SK-N-SH (cell line): ENCODE results near the gene P2RX4. TPM values are rescaled to one million over a fixed set of nuclear protein-coding genes. Genes with fewer than 3 reads are reported as not detected.

ENCODE experiments used
- CTCF ChIA-PET: fragments of 300-600, 350-600 bp; formaldehyde crosslinking; extraction: SDS; loops from one replicate; lab custom pipeline; 2021; lab: Yijun Ruan, JAX
- POLR2A ChIA-PET: fragments of 350-600 bp; sonication (Branson Sonifier 250); formaldehyde crosslinking; extraction: SDS; loops from one replicate; lab custom pipeline; 2020; ENCODE audit warnings: antibody characterized with exemption, inconsistent platforms; lab: Yijun Ruan, JAX
- DNase-seq: peaks from one replicate; pipeline ENCODE4 v3.0.0; 2012
- H2AFZ ChIP-seq: fragments of 200-600 bp; sonication (generic); 2 replicates; pipeline ENCODE4 v1.8.1; 2016; ENCODE audit warnings: antibody characterized with exemption, mild to moderate bottlenecking, low read depth
- H3F3A ChIP-seq: fragments of 200-600 bp; sonication (generic); replicated peaks from 2 replicates; pipeline ENCODE3; 2016; ENCODE audit warnings: antibody characterized with exemption, mild to moderate bottlenecking; ENCODE audit not compliant: insufficient read depth
- H3K27ac ChIP-seq, 2 experiments: fragments of 200-500 bp in 1 of 2; fragments of 200-600 bp in 1 of 2; sonication (Bioruptor generic) in 1 of 2; sonication (generic), shearing (Covaris generic) in 1 of 2; 2 replicates each; pipeline versions ENCODE4 v1.5.1 to v1.6.1; 2014 to 2016; ENCODE audit warnings: low read depth in 2 of 2, inconsistent platforms in 1 of 2, low read length in 1 of 2, mild to moderate bottlenecking in 1 of 2, mixed read lengths in 1 of 2
- H3K27me3 ChIP-seq: fragments of 200-600 bp; sonication (generic), shearing (Covaris generic); 2 replicates; pipeline ENCODE4 v1.6.1; 2016; ENCODE audit warnings: mixed run types; ENCODE audit not compliant: insufficient read depth
- H3K36me3 ChIP-seq, 2 experiments: fragments of 200-500 bp in 1 of 2; fragments of 200-600 bp in 1 of 2; sonication (Bioruptor generic) in 1 of 2; sonication (generic) in 1 of 2; replicated peaks in 1 of 2; 2 replicates each; pipeline versions ENCODE3 to v1.5.1; 2014 to 2016; ENCODE audit warnings: low read length in 1 of 2, mild to moderate bottlenecking in 1 of 2; ENCODE audit not compliant: insufficient read depth in 2 of 2, control insufficient read depth in 1 of 2
- H3K4me1 ChIP-seq, 2 experiments: fragments of 200-500 bp in 1 of 2; fragments of 200-600 bp in 1 of 2; sonication (Bioruptor generic) in 1 of 2; sonication (generic), shearing (Covaris generic) in 1 of 2; 2 replicates each; pipeline versions ENCODE4 v1.5.1 to v1.6.1; 2014 to 2016; ENCODE audit warnings: low read depth in 1 of 2, low read length in 1 of 2, mixed run types in 1 of 2; ENCODE audit not compliant: insufficient read depth in 2 of 2, control insufficient read depth in 1 of 2
- H3K4me2 ChIP-seq: fragments of 200-600 bp; sonication (generic), shearing (Covaris generic); 2 replicates; pipeline ENCODE4 v1.6.1; 2017; ENCODE audit warnings: mixed run types
- H3K4me3 ChIP-seq, 2 experiments: fragments of 200-500 bp in 1 of 2; fragments of 200-600 bp in 1 of 2; sonication (Bioruptor generic) in 1 of 2; sonication (generic), shearing (Covaris generic) in 1 of 2; 2 replicates each; pipeline versions ENCODE4 v1.5.1 to v1.8.1; 2014 to 2016; ENCODE audit warnings: low read depth in 2 of 2, inconsistent platforms in 1 of 2, low read length in 1 of 2, mild to moderate bottlenecking in 1 of 2, mixed read lengths in 1 of 2, moderate library complexity in 1 of 2
- H3K79me2 ChIP-seq: fragments of 200-600 bp; sonication (generic); 2 replicates; pipeline ENCODE4 v1.8.1; 2017; ENCODE audit warnings: mild to moderate bottlenecking; ENCODE audit not compliant: insufficient read depth
- H3K9ac ChIP-seq: fragments of 200-600 bp; sonication (generic); 2 replicates; pipeline ENCODE4 v1.6.1; 2017; ENCODE audit warnings: mixed run types
- H3K9me2 ChIP-seq: fragments of 200-600 bp; sonication (generic); 2 replicates; pipeline ENCODE4 v1.6.1; 2017; ENCODE audit warnings: mixed run types
- H3K9me3 ChIP-seq: fragments of 200-600 bp; sonication (generic); 2 replicates; pipeline ENCODE4 v1.6.1; 2017; ENCODE audit warnings: mixed run types, mild to moderate bottlenecking, moderate library complexity
- H4K20me1 ChIP-seq: fragments of 200-600 bp; sonication (generic); 2 replicates; pipeline ENCODE4 v1.6.1; 2017; ENCODE audit warnings: mild to moderate bottlenecking, mixed run types; ENCODE audit not compliant: insufficient read depth
- CHD2 ChIP-seq: fragments of 150-350 bp; IDR thresholded peaks from 2 replicates; pipeline ENCODE4 v1.6.1; 2018; ENCODE audit warnings: low read length; ENCODE audit not compliant: partially characterized antibody
- CTCF ChIP-seq: fragments of 200-600 bp; sonication (generic); IDR thresholded peaks from 2 replicates; pipeline ENCODE4 v1.6.1; 2017; ENCODE audit warnings: antibody characterized with exemption, mild to moderate bottlenecking, moderate library complexity
- ELF1 ChIP-seq: IDR thresholded peaks from 2 replicates; pipeline ENCODE4 v1.4.0; 2012
- EP300 ChIP-seq, 2 experiments: IDR thresholded peaks; 2 replicates each; pipeline versions ENCODE4 v1.4.0 to v1.6.1; 2012; ENCODE audit warnings: borderline replicate concordance in 1 of 2, low read depth in 1 of 2, low read length in 1 of 2
- EZH2phosphoT487 ChIP-seq: fragments of 200-600 bp; sonication (generic); IDR thresholded peaks from 2 replicates; pipeline ENCODE4 v1.6.1; 2017; ENCODE audit warnings: low read depth, mixed run types, mild to moderate bottlenecking, antibody characterized with exemption, moderate library complexity, borderline replicate concordance
- FOSL2 ChIP-seq: IDR thresholded peaks from 2 replicates; pipeline ENCODE4 v1.4.0; 2012; ENCODE audit warnings: low read depth, mild to moderate bottlenecking, moderate library complexity, borderline replicate concordance
- GABPA ChIP-seq: IDR thresholded peaks from 2 replicates; pipeline ENCODE4 v1.4.0; 2012; ENCODE audit warnings: low read depth, mild to moderate bottlenecking
- IRF3 ChIP-seq: fragments of 150-350 bp; IDR thresholded peaks from 2 replicates; pipeline ENCODE4 v1.6.1; 2016; ENCODE audit warnings: mild to moderate bottlenecking, low read depth, low read length
- MAX ChIP-seq: IDR thresholded peaks from 2 replicates; pipeline ENCODE4 v1.4.0; 2012; ENCODE audit warnings: low read depth
- MEF2A ChIP-seq: IDR thresholded peaks from 2 replicates; pipeline ENCODE4 v1.4.0; 2012; ENCODE audit warnings: low read depth, borderline replicate concordance
- MXI1 ChIP-seq: IDR thresholded peaks from 2 replicates; pipeline ENCODE4 v1.6.1; 2012; ENCODE audit warnings: mild to moderate bottlenecking, low read depth, low read length, improper control_type of control experiment
- NFIC ChIP-seq: IDR thresholded peaks from 2 replicates; pipeline ENCODE4 v1.4.0; 2012; ENCODE audit warnings: borderline replicate concordance
- NRF1 ChIP-seq: IDR thresholded peaks from 2 replicates; pipeline ENCODE4 v1.6.1; 2012; ENCODE audit warnings: low read depth, mild to moderate bottlenecking, low read length
- PBX3 ChIP-seq: IDR thresholded peaks from 2 replicates; pipeline ENCODE4; 2012
- POLR2AphosphoS5 ChIP-seq: IDR thresholded peaks from 2 replicates; pipeline ENCODE4 v1.6.1; 2012; ENCODE audit warnings: low read depth, low read length
- RAD21 ChIP-seq: IDR thresholded peaks from 2 replicates; pipeline ENCODE4 v1.6.1; 2012; ENCODE audit warnings: mild to moderate bottlenecking, low read length
- RCOR1 ChIP-seq: fragments of 150-350 bp; IDR thresholded peaks from 2 replicates; pipeline ENCODE4 v1.6.1; 2017; ENCODE audit warnings: antibody characterized with exemption, low read length
- RFX5 ChIP-seq: IDR thresholded peaks from 2 replicates; pipeline ENCODE4 v1.6.1; 2012; ENCODE audit warnings: mild to moderate bottlenecking, improper control_type of control experiment, low read length
- RXRA ChIP-seq: IDR thresholded peaks from 2 replicates; pipeline ENCODE4 v1.4.0; 2012; ENCODE audit warnings: low read depth, mild to moderate bottlenecking, borderline replicate concordance
- SMC3 ChIP-seq: IDR thresholded peaks from 2 replicates; pipeline ENCODE4 v1.6.1; 2012; ENCODE audit warnings: low read depth, low read length, improper control_type of control experiment
- TCF12 ChIP-seq: IDR thresholded peaks from 2 replicates; pipeline ENCODE4 v1.4.0; 2012
- USF2 ChIP-seq: fragments of 150-350 bp; IDR thresholded peaks from 2 replicates; pipeline ENCODE4 v1.6.1; 2017; ENCODE audit warnings: antibody characterized with exemption, low read length, low read depth, borderline replicate concordance
- ZBTB33 ChIP-seq: IDR thresholded peaks from 2 replicates; pipeline ENCODE4 v1.4.0; 2012; ENCODE audit warnings: low read depth, borderline replicate concordance
- WGBS: methylation state at CpG from one replicate; pipeline ENCODE4 v1.1.6; 2017; ENCODE audit warnings: low lambda C conversion rate; 5-methylcytosine and 5-hydroxymethylcytosine counted together
- polyA plus RNA-seq, 3 experiments: library from polyadenylated mRNA; depleted of rRNA; stranded (reverse); fragments of >200 nt; gene quantifications; 2 replicates each; pipeline ENCODE4 v1.2.3, GENCODE V29; 2012

Gene P2RX4
- polyA plus RNA-seq, 1 of the 3 experiments (the other 2 are of a cell fraction) = 32.2 TPM

GRCh38 chr12:121214855-121215745 is 5.2 kb downstream of the P2RX4 start:
- WGBS = 69% methylated on average over 14 of the region's 14 CpGs
- H3K9me2 ChIP-seq = no peaks in the 10 kb centered on the region
- no peaks in the 10 kb centered on the region for H3K27me3 ChIP-seq
- peak overlapping the region; percentile 59; the same call in 1 of the 2 replicates for H3K4me2 ChIP-seq
- H3K36me3 ChIP-seq = peaks cover 0 to 10% of the 10 kb centered on the region in 2 experiments
- H3K9ac ChIP-seq = no peak overlapping the region
- no peak for TF ChIP-seq NFIC
- TF ChIP-seq CTCF = no peak
- no peak for TF ChIP-seq POLR2AphosphoS5
- 0 out of 2 replicates have a peak, but pooled peaks have one; percentile 17 for TF ChIP-seq PBX3
- peak; percentile 31; the same call in 1 of the 2 replicates for TF ChIP-seq MEF2A
- no peak for TF ChIP-seq MAX
- no peak for TF ChIP-seq ZBTB33
- TF ChIP-seq ELF1 = no peak
- no peak for TF ChIP-seq RAD21
- no peak for TF ChIP-seq SMC3
- TF ChIP-seq MXI1 = no peak
- no peak for TF ChIP-seq NRF1
- TF ChIP-seq FOSL2 = peak; percentile 60; the same call in 1 of the 2 replicates
- TF ChIP-seq IRF3 = no peak
- no peak for TF ChIP-seq CHD2
- TF ChIP-seq EP300 (IDR thresholded peaks at IDR 0.05; ENCODE audit: borderline replicate concordance in 1 of 2, low read depth in 1 of 2, low read length in 1 of 2) = no peak
- TF ChIP-seq RCOR1 = no peak
- TF ChIP-seq RXRA = 0 out of 2 replicates have a peak, but pooled peaks have one; percentile 29
- TF ChIP-seq EZH2phosphoT487 = no peak
- TF ChIP-seq TCF12 = no peak
- no peak for TF ChIP-seq USF2
- no peak for TF ChIP-seq RFX5
- no peak for TF ChIP-seq GABPA
- TF ChIP-seq, all 33 proteins: peak for 4
- Histone ChIP-seq H3K4me3 (no peak overlapping the region), H3K4me1 (peaks cover 7 to 8% of the 10 kb centered on the region in 2 experiments; a peak in 3 of 4 replicates), H4K20me1 (no peaks in the 10 kb centered on the region), H2AFZ (no peak overlapping the region), H3K79me2 (no peaks in the 10 kb centered on the region), H3K27ac (peak overlapping the region in 1 of 2 experiments; percentile 63; a peak in 1 of 4 replicates), H3K9me3 (no peaks in the 10 kb centered on the region), H3F3A (peaks cover 4% of the 10 kb centered on the region)
- POLR2A ChIA-PET = no interaction called here
- CTCF ChIA-PET = no interaction called here
- no peak for DNase-seq
